ENCODE measurements around the gene TNIP1.

TNIP1 gene

GRCh38 chr5:151038801-151039238 is 42.0 kb downstream of the TNIP1 start:
- DNase-seq, result no peak

GRCh38 chr5:151038412-151038745 is 42.5 kb downstream of the TNIP1 start:
- no peak for DNase-seq

- DNase-seq, result no peak
These were observed 43.0 kb downstream of the TNIP1 start for GRCh38 chr5:151037561-151038411.

GRCh38 chr5:151036556-151036955 is 44.3 kb downstream of the TNIP1 start:
- no peak for DNase-seq

- DNase-seq, result no peak
These were observed 46.1 kb downstream of the TNIP1 start for GRCh38 chr5:151034422-151035379.

GRCh38 chr5:151033217-151033934 is 47.5 kb downstream of the TNIP1 start:
- no peak for DNase-seq

- DNase-seq, result no peak
These were observed 49.3 kb downstream of the TNIP1 start for GRCh38 chr5:151031554-151031953.

- DNase-seq, result no peak
These were observed 50.5 kb downstream of the TNIP1 start for GRCh38 chr5:151030379-151030778.

- DNase-seq, result no peak
These were observed 50.8 kb downstream of the TNIP1 start for GRCh38 chr5:151030056-151030336.

- DNase-seq, result no peak
These were observed 51.4 kb downstream of the TNIP1 start for GRCh38 chr5:151029179-151030055.

GRCh38 chr5:151028717-151029116 is 52.1 kb downstream of the TNIP1 start:
- DNase-seq, result no peak

- DNase-seq, result no peak
These were observed 52.8 kb downstream of the TNIP1 start for GRCh38 chr5:151027961-151028479.

- DNase-seq, result no peak
These were observed 54.2 kb downstream of the TNIP1 start for GRCh38 chr5:151026679-151027078.

- no peak for DNase-seq
These were observed 54.7 kb downstream of the TNIP1 start for GRCh38 chr5:151026088-151026487.

GRCh38 chr5:151025250-151025606 is 55.6 kb downstream of the TNIP1 start:
- DNase-seq, result no peak

GRCh38 chr5:151024440-151025249 is 56.2 kb downstream of the TNIP1 start:
- no peak for DNase-seq

- DNase-seq, result no peak
These were observed 57.2 kb downstream of the TNIP1 start for GRCh38 chr5:151023651-151024050.

GRCh38 chr5:151023047-151023615 is 57.7 kb downstream of the TNIP1 start:
- DNase-seq, result no peak

GRCh38 chr5:151022511-151023018 is 58.3 kb downstream of the TNIP1 start:
- DNase-seq, result no peak

GRCh38 chr5:151021746-151022145 is 59.1 kb downstream of the TNIP1 start:
- no peak for DNase-seq
